ENCODE measurements around the gene LMOD3. TPM values are rescaled to one million over a fixed set of nuclear protein-coding genes. Genes with fewer than 3 reads are reported as not detected.

The LMOD3 gene
- not detected in 2 replicates for total RNA-seq
- 3.0 TPM for total RNA-seq (2013)
- polyA plus RNA-seq: not detected in 2 replicates
- not detected in 2 replicates for polyA minus RNA-seq

GRCh38 chr3:69122403-69122802 is at the start of gene LMOD3:
TSS of gene LMOD3 (minus strand) at chr3:69122595. CDS start at chr3:69122386, 209 bp downstream.
- H3K79me2 ChIP-seq (ENCODE audit: control insufficient read depth, insufficient read depth, low read length): no peaks in the 10 kb centered on the region
- no peak within 1 kb of the TSS for H3K4me3 Mint-ChIP-seq
- no peak within 1 kb of the TSS for H3K4me3 ChIP-seq (ENCODE audit: control extremely low read depth in 1 of 5, extremely low read depth in 1 of 5, insufficient read depth in 1 of 5, low read depth in 2 of 5, low read length in 4 of 5)
- H3K4me1 ChIP-seq (ENCODE audit: control insufficient read depth in 2 of 2, insufficient read depth in 2 of 2, low read length in 2 of 2): no peaks in the 10 kb centered on the region
- no peaks in the 10 kb centered on the region for H3K36me3 ChIP-seq (replicated peaks in 1 of 2; ENCODE audit: control extremely low read depth in 1 of 2, control insufficient read depth in 1 of 2, extremely low read depth in 1 of 2, insufficient read depth in 2 of 2, low read length in 1 of 2)
- ChIA-PET POLR2A (no interaction called here), CTCF (interaction anchor here (0.7 to 0.9 kb wide), 2 partner anchors 29 to 39 kb away, joined by 3 to 4 read pairs; no protein-coding TSS in a partner anchor)
- H3K9me3 Mint-ChIP-seq (ENCODE audit: insufficient read depth): no peaks in the 10 kb centered on the region
- H3K27me3 Mint-ChIP-seq: peaks cover 10% of the 10 kb centered on the region
- 95% methylated on average over 2 of the region's 3 CpGs for WGBS (ENCODE audit: insufficient coverage)
- no peaks in the 10 kb centered on the region for H3K27me3 ChIP-seq (replicated peaks in 1 of 4; ENCODE audit: control extremely low read depth in 1 of 4, control insufficient read depth in 3 of 4, insufficient read depth in 4 of 4, low read length in 3 of 4)
- DNase-seq (no peak), ATAC-seq (ENCODE audit: low read depth) (no peak)
- no peak within 1 kb of the TSS for H3K4me2 ChIP-seq (replicated peaks; ENCODE audit: low read depth, low read length, poor library complexity, severe bottlenecking)
- no peaks in the 10 kb centered on the region for H4K20me1 ChIP-seq (ENCODE audit: control insufficient read depth, insufficient read depth, low read length, poor library complexity, severe bottlenecking)
- peaks cover 5% of the 10 kb centered on the region for H3K4me1 Mint-ChIP-seq
- intact Hi-C loops (cut with micrococcal nuclease): loop anchor here (5.0 kb wide), 1 partner anchor 40 kb away; the partner anchor contains the start of genes ARL6IP5 and UBA3
- H3K9me3 ChIP-seq (ENCODE audit: control extremely low read depth in 1 of 3, control insufficient read depth in 2 of 3, insufficient read depth in 1 of 3, low read length in 2 of 3): no peaks in the 10 kb centered on the region
- no peak within 1 kb of the TSS for H3K27ac Mint-ChIP-seq
- H3K27ac ChIP-seq (ENCODE audit: low read length in 2 of 2): no peak within 1 kb of the TSS
- TF ChIP-seq CTCF (IDR thresholded peaks at IDR 0.05) (no peak), EZH2 (IDR thresholded peaks at IDR 0.05; ENCODE audit: borderline replicate concordance, insufficient read depth, low read depth, low read length, poor library complexity, severe bottlenecking) (no peak)
- H2AFZ ChIP-seq (ENCODE audit: insufficient read depth, low read depth, low read length, poor library complexity, severe bottlenecking): no peak within 1 kb of the TSS
- H3K9ac ChIP-seq (ENCODE audit: low read length): no peak within 1 kb of the TSS

GRCh38 chr3:69172058-69172457 is 49.7 kb upstream of the LMOD3 start:
- Histone ChIP-seq H2AFZ (ENCODE audit: insufficient read depth, low read depth, low read length, poor library complexity, severe bottlenecking) (no peak overlapping the region), H3K9ac (ENCODE audit: low read length) (no peak overlapping the region), H3K4me2 (replicated peaks; ENCODE audit: low read depth, low read length, poor library complexity, severe bottlenecking) (no peak overlapping the region), H3K9me3 (ENCODE audit: control extremely low read depth in 1 of 3, control insufficient read depth in 2 of 3, insufficient read depth in 1 of 3, low read length in 2 of 3) (no peaks in the 10 kb centered on the region), H3K27ac (ENCODE audit: low read length in 2 of 2) (no peak overlapping the region), H3K4me3 (ENCODE audit: control extremely low read depth in 1 of 5, extremely low read depth in 1 of 5, insufficient read depth in 1 of 5, low read depth in 2 of 5, low read length in 4 of 5) (no peak overlapping the region), H3K79me2 (ENCODE audit: control insufficient read depth, insufficient read depth, low read length) (no peaks in the 10 kb centered on the region), H4K20me1 (ENCODE audit: control insufficient read depth, insufficient read depth, low read length, poor library complexity, severe bottlenecking) (no peaks in the 10 kb centered on the region), H3K36me3 (replicated peaks in 1 of 2; ENCODE audit: control extremely low read depth in 1 of 2, control insufficient read depth in 1 of 2, extremely low read depth in 1 of 2, insufficient read depth in 2 of 2, low read length in 1 of 2) (no peaks in the 10 kb centered on the region), H3K4me1 (ENCODE audit: control insufficient read depth in 2 of 2, insufficient read depth in 2 of 2, low read length in 2 of 2) (no peaks in the 10 kb centered on the region), H3K27me3 (replicated peaks in 1 of 4; ENCODE audit: control extremely low read depth in 1 of 4, control insufficient read depth in 3 of 4, insufficient read depth in 4 of 4, low read length in 3 of 4) (no peaks in the 10 kb centered on the region)
- no peak overlapping the region for H3K4me3 Mint-ChIP-seq
- H3K4me1 Mint-ChIP-seq: no peaks in the 10 kb centered on the region
- no peaks in the 10 kb centered on the region for H3K9me3 Mint-ChIP-seq (ENCODE audit: insufficient read depth)
- TF ChIP-seq EZH2 (IDR thresholded peaks at IDR 0.05; ENCODE audit: borderline replicate concordance, insufficient read depth, low read depth, low read length, poor library complexity, severe bottlenecking) (no peak), CTCF (IDR thresholded peaks at IDR 0.05) (no peak)
- POLR2A ChIA-PET: no interaction called here
- DNase-seq: no peak
- ATAC-seq (ENCODE audit: low read depth): no peak
- intact Hi-C loops (cut with micrococcal nuclease): no loop called here
- no peak overlapping the region for H3K27ac Mint-ChIP-seq
- H3K27me3 Mint-ChIP-seq: peaks cover 14% of the 10 kb centered on the region
- CTCF ChIA-PET: interaction anchor here (4.8 kb wide), 1 partner anchor 10 kb away, joined by 25 read pairs; no protein-coding TSS in a partner anchor
- WGBS (ENCODE audit: insufficient coverage): no CpG with 5 or more reads among the region's 1 CpG

Measured in B cell (primary cell).